EL (cell line): ENCODE data around the gene FAT1.
A peak's percentile ranks its signal among the peaks of the same experiment; 100 is the strongest.

Experiments
- DNase-seq: peaks from one replicate; pipeline ENCODE4 v3.0.0-alpha.2; 2016

Gene FAT1

GRCh38 chr4:186650401-186651180, 73.1 kb downstream of the FAT1 start:
- DNase-seq, result no peak

GRCh38 chr4:186647821-186648220, 75.8 kb downstream of the FAT1 start:
- DNase-seq, result no peak

DNA sequence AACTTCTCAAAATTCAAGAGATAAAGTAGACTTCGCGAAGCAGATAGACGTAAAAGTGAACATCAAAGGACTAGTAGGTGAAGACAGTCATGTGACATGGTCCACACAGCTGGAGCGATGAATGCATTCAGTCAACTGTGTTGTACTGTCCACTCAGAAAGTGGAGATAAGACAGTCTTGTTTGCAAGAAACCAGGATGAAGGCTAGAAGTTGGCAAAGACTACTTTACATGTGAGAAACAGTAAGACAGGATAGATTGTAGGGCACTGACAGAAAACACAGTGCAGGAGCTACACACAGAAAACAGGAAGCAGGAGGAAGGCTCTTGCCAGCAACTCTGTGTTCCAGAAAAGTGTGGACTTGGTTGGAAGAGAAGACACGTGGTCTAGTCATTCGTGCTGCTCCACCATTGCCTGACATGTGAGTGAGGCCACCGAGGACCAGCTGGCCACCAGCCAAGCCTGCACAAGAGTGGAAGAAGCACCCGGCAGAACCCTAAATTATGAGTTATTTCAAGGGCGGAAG, 78.9 kb downstream of the FAT1 start:
- DNase-seq, result peak; percentile 9

GRCh38 chr4:186644311-186644638, 79.4 kb downstream of the FAT1 start:
- no peak for DNase-seq

DNA sequence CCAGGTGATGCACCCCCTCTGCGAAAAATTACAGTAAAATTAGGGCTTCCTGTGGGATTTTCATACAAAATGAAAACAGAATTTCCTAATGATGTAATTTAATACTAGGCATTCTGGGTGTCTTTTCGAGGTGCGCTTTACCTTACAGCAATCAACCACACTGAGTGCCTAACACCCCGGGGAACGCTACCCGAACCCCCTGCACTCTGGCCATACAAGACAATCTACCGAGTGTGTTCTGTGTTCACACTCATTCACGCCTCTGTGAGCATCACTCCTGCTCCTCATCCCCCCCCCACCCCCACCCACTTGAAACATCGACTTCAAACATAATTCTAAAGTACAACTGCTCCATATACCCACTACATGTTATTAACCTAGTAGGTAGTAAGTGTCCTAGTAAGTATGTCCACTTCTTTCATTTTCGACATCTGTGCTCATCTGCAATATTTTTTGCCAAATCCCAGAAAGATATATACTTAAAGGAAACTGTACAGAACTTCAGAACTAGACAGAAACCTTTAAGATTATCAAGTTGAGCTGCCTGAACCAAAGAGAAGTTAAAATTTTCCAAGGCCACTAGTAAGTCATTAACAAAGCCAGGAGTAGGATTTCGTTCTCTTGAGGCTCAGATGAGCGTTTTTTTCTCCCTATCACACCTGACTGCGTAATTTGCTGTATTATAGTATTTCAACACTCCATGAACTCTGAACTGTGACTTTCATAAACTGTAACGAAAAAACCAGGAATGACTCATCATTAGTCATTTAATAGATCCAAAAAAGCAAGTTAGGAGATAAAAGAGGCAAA, 80.0 kb downstream of the FAT1 start:
- peak; percentile 65 for DNase-seq

DNA sequence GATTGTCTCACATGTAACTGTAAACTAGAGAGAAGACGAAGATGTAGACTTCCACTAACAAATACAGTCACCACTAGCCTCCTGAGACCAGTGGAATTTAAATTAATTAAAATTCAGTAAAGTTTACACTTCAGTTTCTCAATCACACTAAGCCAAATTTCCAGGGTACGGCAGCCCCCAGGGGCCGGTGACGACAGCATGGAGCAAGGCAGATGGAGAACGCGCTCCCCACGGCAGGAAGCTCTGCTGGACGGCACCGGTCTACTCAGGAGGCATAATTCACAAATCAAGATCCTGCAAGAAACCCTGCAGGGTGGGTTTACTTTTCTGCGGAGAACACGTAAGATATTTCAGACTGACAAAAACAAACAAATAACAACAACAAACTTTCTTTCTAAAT, 80.7 kb downstream of the FAT1 start:
- DNase-seq, result no peak

DNA sequence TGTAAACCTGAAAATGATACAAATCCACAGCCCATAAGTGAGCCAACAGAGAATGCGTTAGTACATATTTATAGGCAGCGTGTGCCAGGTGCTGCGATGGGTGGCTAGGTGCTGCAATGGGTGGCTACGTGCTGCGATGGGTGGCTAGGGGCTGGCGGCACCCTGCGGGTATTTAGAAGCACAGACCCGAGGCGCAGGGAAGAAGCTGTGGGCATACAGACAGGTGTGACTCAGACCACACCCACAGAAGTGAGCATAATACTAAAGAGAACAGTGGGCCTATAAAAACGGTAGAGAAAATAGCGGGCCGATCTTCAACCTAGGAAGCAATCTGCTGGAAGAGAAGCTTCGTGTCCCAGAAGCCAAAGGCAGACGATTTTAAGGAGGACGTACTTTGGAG, 81.1 kb downstream of the FAT1 start:
- DNase-seq, result no peak

- DNase-seq, result no peak
These were observed 89.0 kb downstream of the FAT1 start for GRCh38 chr4:186634591-186635128.

GRCh38 chr4:186633844-186634243, 89.8 kb downstream of the FAT1 start:
- DNase-seq, result no peak

DNA sequence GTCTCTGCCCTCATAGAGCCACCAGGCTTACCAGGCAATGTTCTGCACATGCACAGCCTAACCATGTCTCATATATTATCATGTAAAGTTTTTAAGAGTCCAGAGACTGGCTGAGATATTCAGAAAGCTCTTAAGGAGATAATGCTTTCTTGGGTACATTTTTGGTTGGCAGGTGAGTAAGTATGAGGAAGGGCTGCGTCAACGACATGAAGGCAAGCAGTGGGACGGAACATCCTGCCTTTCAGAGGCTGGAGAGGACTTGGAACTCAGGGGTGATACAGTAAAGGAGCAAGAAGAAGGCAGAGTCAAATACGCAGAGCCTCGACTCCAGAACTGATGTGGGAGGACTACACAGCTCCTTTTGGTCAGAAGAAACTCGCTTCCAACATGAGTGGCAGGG, 93.5 kb downstream of the FAT1 start:
- no peak for DNase-seq

DNA sequence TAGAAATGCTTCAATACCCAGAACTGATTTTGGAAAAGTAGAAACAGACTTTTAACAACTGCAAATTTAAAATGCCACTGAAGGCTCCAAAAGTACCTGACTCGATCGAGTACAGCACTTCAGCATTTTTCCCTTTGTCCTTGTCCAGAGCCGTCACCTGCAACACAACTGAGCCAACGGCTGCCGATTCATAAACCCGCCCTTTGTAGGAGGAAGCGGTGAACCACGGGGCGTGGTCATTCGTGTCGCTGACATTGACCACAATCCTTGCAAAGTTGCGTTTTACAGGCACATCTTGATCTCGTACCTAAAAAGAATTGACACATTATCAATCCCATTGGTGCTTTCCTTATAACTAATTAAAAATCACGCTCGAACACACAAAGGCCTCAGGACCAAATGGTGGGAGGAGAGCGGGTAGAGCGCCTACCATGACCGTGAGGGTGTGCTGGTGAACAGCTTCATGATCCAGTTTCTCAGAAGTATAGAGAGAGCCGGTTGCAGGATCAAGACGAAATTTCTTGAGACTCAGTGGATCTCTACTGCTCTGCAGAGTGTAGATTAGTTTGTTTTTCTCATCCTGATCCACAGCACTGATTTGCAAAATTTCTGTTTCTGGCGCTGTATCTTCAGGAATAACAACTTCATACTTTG, 95.5 kb downstream of the FAT1 start:
- no peak for DNase-seq

GRCh38 chr4:186627226-186627865, 96.3 kb downstream of the FAT1 start:
- DNase-seq, result peak; percentile 36

DNA sequence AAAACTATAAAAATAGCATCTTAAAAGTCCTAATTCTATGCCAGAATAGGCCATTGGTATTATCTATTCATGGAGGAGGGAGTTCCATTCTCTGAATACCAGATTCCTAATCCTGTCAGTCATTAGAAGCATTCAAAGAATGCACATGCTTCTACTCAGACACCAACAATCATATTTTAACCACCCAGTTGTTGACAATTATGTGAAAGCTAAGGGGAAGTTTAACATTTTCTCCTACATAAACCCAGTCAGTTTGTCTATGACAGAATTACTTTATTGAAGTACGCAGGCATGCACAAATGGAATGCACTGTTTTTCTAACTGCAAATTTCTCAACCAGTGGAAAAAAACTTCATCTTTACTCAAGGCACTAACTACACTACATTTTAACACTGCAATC, 98.7 kb downstream of the FAT1 start:
- DNase-seq, result peak; percentile 90

DNA sequence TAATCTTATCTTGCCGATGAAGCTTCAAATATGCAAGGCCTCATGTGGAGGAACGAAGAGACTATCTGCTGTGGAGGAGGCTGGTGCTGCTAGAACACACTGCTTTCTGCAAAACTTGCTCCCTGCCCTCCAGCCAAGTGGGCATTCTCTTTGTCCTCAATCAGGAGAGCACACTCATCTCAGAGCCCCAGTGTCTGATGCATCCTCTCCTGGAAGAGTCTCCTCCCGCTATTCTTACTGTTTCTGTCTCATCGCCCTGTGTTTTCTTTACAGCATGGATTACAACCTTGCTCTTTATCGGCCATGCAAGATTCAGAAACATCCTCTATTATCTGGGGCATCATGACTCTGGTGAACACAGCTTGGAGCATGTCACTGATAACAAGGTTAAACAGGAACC, 100.1 kb downstream of the FAT1 start:
- DNase-seq, result peak; percentile 37

GRCh38 chr4:186622788-186623464, 100.7 kb downstream of the FAT1 start:
- DNase-seq, result peak; percentile 80

DNA sequence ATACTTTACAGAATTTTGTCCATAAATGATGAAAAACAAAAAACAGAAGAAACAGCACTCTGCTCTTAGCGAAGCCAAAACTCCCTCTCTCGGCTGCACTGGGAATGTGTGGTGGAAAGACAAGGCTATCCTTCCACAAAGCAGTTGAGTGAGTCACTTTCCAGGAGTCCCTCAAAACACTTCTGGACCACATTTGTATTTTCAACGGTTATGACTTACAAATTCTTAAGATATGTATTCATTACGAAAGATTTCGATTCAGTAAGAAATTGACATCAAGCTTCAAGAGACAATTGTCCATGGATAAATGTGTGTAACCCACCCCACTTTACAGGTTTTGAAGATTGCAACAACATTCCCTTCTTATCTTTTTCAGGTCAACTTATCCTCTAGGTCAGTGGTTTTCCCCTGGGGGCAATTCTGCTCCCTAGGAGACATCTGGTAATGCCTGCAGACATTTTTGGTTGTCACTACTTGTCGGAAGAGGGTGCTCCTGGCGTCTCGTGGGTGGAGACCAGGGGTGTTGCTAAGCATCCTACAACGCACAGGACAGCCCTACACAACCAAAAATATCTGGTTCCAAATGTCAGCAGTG, 101.6 kb downstream of the FAT1 start:
- DNase-seq, result peak; percentile 93

- no peak for DNase-seq
These were observed 104.6 kb downstream of the FAT1 start for GRCh38 chr4:186619088-186619487.

DNA sequence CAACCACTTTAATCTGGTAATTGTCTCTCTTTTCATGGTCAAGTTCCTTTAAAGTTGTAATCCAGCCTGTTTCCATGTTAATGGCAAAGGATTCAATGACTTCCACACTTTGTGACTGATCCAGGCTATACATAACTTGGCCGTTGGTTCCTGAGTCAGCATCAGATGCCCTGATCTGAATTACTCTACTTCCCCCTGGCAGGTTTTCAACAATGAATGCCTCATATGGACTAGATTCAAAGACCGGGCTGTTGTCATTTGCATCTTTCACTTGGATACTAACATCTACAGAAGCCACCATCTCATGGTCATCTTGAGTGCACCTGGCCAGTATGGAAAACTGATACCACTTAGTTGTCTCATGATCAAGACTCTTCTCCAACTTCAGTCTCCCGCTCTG, 105.7 kb downstream of the FAT1 start:
- DNase-seq, result peak; percentile 34

DNA sequence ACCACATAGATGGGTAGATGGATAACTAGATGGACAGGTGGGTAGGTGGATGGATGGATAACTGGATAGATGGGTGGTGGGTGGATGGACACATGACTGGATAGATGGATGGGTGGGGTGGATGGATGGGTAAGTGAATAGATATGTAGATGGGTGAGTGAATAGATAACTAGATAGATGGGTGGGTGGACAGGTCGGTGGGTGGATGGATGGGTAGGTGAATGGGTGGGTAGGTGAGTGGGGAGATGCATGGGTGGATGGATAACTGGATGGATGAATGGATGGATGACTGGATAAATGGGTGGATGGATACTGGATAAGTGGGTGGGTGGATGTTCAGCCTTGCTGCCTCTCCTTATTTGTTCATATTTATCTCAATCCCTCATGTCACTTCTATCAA, 116.2 kb downstream of the FAT1 start:
- no peak for DNase-seq

- DNase-seq, result peak; percentile 76
These were observed 117.1 kb downstream of the FAT1 start for GRCh38 chr4:186606591-186606992.

GRCh38 chr4:186605261-186605865, 118.3 kb downstream of the FAT1 start:
- DNase-seq, result no peak
